Astrocyte of the hippocampus (primary cell): Measurements from ENCODE around the gene VWC2.
A peak's percentile ranks its signal among the peaks of the same experiment; 100 is the strongest.

Source experiments
- DNase-seq: peaks from one replicate; pipeline ENCODE4 v3.0.0; 2011; ENCODE audit warnings: low read depth, low spot score

The VWC2 gene

DNA sequence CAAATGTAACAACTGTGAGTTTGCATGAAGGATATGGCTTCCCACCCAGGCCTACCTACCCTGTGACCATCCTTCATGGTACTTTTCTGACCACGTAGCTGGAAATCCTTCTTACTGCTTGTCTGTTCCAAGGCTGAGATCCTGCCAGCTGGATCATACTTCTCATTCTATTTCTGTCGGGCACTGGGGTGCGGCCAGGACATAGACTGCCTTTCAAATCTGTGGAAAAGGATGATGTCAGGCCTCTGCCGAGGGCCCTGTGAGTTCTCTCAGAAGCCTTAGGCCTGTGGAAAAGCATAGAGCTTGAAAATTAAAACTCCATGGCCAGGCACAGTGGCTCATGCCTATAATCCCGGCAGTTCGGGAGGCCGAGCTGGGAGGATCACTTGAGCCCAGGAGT is 10.0 kb downstream of the VWC2 start:
- DNase-seq: no peak

DNA sequence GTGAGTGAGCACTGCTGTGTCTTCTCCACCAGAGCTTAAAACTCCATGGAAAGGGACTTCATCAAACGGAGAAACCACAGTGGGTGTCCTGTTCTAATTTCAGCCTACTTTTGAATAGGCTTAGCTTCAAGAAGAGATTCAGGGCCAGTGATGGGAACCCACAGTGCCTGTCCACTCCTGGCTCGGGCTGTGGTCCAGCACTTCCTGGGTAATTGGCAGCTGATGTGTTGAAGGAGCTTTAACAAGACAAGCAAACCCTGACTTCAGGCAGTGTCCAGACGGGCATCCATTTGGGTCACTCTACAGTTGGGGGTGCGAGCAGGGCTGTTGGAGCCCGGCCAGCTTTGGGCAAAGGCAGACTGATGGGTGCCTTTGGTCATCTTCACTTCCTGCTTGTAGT is 14.5 kb downstream of the VWC2 start:
- DNase-seq: no peak

DNA sequence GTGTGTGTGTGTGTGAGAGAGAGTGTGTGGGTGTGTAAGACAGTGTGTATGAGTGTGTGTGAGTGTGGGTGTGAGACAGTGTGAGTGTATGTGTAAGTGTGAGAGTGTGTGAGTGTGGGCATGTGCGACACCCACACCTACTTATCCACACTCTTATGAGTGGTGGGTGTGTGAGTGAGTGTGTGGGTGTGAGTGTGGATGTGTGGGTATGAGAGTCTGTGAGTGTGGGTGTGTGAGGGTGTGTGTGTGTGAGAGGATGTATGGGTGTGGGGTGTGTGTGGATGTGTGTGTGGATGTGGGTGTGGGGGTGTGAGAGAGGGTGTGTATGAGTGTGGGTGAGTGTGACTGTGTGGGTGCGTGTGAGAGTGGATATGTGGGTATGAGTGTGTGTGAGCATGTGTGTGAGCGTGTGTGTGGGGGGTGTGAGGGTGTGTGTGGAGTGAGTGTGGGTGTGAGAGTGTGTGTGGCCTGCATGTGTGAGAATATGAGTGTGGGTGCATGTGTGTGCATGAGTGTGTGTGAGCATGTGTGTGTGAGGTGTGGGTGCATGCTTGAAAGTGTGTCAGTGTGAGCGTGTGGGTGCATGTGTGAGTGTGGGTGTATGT is 15.1 kb downstream of the VWC2 start:
- no peak for DNase-seq

DNA sequence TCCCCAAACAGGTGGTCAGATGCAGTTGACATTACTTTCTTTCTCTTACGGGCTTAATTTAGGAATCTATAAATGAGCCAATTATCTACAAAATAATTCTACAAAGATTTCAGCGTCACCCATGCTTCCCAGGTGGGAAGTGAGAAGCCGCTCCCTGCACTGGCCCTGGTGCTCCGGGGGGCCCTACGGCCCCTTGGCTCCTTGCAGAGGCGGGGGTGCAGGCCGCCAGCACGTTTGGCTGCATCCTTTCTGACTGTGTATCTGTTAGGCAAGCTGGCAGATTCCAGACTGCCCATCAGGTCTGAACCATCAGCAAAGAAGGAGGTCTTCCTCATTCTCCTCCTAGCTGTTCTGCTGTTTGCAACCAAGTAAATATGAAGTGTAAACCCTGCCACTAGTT is 16.3 kb downstream of the VWC2 start:
- DNase-seq: no peak

DNA sequence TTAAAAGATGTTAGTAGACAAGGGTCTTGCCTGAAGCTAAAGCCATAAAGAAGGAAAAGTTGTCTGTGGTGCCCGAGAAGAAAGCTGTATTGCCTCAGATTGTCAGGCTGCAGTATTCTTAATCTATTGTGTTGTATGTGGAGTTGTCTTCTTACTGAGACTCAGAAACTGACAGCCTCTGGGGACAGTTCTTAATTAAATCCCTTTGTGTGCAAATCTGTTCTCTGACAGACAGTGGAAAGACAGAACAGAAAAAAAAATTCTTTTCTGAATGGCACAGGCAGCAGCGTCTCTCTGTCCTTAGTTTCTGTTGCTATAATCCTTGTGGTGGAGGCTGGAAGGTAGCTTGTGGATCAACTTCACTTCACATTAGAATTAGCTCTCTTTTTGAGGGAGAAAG is 16.8 kb downstream of the VWC2 start:
- no peak for DNase-seq

DNA sequence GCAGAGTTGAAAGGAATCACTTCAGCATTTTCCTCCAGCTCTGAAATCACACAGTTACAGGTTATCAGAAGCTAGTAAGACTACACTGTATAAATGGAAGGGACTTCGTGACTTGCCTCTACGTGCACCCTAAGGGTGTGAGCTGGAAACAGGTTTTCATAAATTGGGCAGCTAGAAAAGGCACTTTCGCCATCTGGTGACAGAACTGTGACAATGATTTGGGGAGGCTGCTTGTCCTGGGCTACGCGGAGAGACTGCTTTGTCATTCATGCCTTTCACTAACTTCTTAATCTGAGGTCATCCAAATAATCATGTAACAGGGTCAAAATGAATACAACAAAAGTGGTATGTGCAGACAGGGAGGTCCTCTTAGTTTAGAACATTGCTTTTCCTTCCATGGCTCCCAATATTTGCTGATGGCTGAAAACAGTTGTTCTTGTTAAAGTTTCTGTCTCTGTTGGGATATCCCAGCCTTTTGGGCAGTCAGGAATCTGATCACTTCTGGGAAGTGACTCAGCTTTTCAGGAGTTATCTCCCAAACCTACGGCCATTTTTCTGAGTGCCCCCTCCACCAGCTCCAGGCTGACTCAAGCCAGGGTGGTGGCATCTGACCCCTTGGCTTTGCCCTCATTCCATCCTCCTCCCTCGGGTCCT is 17.8 kb downstream of the VWC2 start:
- DNase-seq: peak; percentile 14

DNA sequence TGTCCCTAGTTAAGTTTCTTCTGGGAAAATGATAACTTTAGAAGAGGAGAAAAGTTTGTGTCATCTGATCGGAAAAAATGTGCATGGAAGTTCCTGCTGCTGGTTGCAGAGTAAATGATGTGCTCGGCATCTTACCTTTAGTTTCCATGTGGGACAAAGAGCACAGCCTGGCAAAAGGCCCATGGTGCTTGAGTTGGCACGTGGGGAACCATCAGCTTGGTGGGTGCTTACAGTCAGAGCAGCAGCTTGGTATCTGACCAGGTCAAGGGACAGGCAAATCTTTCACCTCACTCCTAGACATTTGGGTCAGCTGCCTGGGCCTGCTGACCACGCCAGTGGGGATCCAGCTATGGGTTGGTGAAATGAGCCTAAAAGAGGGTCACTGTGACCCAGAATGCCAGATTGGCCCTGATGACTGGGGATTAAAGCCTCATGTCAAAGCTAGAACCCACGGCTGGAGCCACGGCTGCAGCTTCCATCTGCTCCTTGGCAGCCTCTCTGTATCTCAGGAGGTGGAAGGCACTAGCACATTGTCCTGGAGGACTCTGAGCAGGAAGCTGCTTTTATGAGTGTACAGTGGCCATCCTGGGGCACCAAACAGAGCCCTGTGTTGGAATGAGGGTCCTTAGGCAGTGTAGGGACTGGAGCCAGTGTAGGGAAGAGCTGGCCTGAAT is 24.7 kb downstream of the VWC2 start:
- DNase-seq: no peak

DNA sequence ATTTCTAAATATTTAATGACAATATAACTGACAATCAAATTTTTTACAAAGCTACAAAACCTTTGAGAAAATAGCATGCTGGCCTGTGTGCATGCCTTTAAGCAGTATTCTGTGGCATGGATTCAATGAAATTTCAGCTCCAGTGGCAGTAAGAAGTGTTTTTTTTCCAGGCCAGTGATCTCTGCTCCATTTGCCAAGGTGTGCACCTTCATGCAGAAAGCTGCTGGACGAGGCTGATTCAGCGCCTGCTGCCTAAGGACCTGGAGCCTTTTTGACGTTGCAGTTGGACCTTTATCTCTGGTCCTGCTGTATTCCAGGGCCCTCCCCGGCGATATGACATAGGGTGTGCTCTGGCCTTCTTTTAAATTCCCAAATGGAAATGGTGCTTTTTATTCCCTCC is 26.6 kb downstream of the VWC2 start:
- no peak for DNase-seq

DNA sequence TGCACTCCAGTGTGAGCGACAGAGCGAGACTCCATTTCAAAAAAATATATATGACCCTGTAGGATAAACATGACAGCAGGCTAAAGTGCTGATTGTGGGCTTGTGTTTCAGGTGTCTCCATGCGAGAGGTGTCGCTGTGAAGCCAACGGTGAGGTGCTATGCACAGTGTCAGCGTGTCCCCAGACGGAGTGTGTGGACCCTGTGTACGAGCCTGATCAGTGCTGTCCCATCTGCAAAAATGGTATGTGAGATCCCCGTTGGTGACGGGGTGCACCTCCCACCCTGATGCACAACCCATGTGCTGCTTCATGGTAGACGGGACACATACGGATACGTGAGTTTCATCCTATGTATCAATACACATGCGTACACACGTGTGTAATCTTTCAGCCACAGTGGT is 29.2 kb downstream of the VWC2 start:
- DNase-seq: no peak

DNA sequence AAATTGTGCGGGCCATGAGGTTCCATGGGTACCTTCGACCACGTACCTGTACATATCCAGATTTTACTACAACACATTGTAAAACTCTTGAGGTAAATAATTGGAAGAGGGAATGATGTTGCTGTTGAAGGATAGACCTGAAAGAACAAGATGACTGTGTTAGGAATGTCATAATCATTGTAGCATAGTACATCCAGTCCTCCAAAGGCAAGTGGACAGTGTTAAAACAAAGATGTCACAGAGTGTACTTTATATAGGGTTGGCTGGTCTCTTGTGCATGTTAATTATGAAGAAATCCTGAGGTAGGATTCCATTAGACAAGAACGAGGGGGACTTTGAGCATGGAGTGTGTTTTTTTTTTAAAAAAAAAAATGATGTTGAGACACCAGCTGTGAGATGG is 30.4 kb downstream of the VWC2 start:
- DNase-seq: no peak

DNA sequence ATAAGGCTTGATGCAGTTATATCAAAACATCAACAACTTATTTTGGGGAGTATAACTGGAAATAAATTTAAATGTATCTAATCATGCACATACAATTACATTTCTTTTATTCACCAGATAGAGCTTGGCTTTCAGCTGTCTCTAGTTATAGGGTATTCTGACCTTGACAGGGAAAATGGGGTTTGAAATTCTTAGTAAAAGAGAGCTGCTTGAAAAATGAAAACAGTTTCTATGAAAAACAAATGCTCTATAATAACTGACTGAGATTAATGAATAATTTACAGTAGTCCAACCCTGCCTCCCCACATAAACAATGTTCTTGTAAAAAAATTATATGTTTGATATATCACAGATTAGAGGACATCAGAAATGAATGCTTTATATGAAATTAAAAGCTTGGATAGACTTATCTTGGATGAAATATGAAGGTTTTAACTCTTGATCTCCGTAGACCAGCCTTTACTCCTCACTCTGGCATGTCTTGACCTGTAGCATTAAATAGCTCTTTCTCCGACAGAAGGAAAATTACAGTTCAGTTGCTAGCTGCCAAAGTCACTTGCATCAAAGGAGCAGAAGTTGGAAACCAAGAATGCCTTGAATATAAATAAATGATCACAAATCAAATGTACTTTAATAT is 32.1 kb downstream of the VWC2 start:
- DNase-seq: no peak

DNA sequence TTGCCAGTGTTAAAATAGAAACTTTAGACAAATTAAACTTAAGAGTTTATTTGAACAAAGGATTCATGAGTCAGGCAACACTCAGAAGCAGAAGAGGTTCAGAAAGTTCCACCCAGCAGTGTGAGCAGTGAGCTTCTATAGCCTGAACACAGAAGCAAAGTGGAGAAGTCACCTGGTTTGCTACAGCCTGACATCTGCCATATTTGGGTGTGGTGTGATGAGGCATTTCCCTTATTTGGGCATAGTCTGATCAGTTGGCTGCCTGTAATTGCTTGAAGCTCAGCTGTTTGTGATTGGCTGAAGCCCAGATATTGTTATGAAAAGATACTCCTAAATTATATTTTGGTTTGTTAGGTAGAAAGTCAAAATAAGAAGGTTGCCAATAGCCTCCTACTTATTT is 39.1 kb downstream of the VWC2 start:
- no peak for DNase-seq

DNA sequence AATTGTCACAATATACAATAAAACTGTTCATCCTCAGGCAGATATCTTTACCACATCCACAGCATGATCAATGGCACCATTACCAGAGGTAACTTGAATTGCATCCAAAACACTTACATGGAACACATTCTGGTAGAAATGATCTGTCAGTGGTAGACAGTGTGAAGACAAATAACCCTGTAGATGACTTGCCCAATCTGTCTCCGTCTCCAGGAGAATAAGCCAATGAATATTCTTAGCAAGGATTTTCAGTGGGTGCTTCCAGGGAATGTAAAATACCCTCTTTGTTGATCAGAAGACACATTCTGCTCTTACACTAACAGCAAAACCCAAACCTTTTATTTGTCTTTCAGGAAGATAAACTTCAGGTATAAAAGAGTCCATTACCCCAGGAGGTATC is 43.8 kb downstream of the VWC2 start:
- no peak for DNase-seq

DNA sequence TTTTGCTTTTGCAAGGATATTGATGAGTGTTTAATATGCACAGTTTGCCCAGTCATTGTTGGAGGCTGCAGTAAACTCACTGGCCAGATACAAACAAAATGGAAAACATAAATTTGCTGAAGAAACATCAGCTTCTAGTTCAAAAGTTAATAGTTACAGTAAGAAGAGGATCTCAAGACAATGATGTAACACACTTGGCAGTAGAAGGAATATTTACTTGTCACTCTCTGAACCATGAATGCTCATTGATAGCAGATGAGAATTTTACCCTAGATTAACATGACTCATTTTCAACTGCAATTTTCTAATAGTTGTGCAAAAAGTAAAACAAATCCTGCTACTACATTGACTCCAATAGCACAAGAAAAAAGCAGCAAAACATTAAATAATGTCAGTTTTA is 47.7 kb downstream of the VWC2 start:
- no peak for DNase-seq

DNA sequence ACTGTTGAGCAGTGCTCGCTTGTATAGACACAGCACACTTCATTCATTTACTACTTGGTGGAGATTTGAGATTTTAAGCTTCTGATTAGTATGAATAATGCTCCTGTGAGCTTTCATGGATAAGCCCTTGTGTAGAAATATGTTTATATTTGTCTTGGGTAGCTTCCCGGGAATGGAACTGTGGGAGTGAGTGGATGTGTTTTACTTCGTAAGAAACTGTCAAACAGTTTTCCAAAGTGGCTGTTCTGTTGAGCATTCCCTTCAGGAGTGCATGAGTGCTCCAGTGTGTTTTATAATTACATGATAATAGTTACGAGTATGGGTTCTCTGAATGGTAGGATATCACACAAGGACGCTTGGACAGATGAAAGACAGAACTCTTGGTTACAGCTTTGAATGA is 49.4 kb downstream of the VWC2 start:
- DNase-seq: no peak

DNA sequence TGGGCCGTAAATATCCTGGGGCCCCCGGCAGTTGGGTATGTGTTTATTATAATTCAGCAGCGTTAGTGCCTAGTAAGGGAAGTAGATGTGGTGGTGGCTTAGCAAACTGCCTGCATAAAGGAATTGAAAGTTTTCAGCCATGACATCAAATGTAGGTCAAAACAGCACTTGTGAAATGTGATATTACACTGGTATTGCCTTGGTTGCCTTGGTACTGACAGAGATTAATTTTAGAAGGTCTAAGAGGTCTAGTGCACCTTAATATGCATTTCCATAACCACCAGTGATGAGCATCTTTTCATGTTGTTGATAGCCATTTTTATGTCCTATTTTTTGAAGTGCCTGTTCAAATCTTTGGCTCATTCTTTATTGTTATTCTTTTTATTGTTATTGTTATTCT is 50.1 kb downstream of the VWC2 start:
- no peak for DNase-seq

DNA sequence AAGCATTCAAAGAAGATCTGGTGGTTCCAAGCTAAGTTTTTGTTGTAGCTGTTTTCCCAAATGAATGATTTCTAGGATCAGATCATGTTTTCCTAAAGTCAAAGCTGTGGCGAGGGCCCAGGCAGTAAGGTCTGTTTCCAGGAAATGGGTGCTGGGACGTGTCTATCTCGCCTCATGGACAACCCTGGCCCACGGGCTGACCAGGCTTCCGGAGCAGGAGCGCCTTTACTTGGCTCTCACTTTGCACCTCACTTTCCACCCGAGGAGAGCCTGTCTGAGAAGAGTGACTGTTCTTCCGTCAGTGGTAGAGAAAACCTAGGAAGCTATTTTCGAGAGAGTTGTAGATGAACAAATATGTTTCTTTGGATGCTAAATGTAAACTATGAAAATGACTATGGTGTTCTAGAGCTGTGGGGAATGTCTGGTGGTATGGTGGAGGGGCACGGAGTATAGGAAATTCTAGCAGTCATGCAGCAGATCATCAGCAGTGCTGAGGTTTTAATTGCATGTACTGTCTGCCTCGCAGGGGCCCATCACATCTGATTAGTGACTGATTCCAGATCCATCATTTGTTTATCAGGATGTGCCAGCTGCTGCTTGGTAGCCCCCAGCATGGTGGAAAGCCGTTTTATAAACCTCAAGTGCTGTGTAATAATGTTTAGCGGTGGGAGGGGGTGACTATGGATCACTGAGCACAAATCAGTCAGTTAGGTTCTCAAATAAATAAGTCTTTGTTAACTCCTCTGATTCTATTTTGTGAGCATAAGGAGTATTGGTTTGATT is 66.6 kb downstream of the VWC2 start:
- no peak for DNase-seq

DNA sequence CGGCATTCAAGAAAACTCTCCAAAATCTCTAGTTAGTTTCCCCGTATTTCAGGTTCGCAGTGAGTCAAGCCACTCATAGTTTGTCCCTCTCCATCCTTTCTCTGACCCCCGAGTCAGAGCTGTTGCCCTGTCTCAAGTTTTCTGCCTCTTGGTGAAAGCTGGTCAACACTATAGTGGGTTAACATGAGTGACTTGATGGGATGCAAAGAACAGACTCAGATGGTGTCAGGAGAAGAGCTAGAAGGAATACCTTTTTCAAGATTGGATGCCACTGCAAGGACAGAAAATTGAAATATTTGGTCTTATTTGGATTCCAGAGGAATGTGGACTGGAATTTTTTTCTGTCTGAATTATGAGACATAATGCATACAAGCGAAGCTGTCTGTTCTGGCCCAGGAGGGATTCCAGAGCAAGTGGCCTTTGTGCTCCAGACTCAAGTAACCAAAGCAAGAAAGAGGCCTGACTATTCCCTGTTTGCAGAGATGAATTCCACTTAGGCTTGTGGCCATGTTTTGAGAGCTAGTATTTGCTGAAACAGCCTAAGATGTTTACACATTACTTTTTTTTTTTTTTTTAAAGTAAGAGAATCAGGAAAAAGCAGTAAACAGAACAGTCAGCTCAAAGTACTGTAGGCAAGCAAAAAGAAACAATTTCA is 67.4 kb downstream of the VWC2 start:
- no peak for DNase-seq

DNA sequence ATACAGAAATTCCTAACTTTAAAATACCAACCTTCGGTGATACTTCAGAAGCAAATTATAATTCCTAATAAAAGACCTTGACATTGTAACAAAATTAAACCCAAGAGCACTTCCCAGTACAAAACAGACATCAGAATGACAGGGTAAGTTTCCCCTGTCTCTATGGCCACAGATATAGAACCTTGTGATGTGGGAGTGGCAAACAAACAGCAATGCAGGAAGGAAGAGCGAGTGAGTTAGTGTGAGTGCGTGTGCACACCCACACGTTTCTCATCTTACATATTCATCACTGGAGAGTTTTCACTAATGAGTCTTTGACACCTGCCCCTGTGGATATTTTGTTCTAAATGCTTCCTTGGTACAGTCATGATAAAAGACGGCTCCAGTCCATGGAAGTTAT is 72.2 kb downstream of the VWC2 start:
- DNase-seq: no peak

DNA sequence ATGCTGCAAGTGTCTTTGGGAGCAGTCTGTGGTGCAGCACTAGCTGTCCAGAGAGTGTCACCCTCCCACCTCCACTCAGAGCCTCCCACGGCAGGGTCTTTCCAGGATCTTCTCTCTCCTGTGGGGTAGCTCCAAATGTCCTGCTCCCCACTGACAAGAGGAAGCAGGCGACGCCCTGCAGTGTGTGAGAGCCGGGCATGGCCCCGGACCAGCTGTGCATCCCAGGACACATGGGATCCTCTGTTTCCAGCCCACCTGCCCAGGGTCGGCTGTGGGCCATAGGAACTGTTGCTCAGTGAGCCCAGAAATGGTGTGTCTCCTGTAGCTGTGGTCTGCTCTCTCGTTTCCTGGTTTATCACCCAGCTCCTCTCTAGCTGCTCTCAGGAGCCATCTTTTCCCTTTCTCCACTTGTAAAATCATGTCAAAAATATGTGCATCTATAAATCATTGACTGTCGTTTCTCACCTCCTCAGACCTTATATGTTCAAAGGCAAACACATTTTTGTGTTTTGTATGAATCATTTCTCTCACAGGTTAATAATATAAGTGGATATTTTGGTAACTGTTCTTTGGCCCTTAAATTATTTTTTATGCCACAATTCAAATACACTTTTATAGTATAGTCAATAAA is 74.9 kb downstream of the VWC2 start:
- DNase-seq: no peak

DNA sequence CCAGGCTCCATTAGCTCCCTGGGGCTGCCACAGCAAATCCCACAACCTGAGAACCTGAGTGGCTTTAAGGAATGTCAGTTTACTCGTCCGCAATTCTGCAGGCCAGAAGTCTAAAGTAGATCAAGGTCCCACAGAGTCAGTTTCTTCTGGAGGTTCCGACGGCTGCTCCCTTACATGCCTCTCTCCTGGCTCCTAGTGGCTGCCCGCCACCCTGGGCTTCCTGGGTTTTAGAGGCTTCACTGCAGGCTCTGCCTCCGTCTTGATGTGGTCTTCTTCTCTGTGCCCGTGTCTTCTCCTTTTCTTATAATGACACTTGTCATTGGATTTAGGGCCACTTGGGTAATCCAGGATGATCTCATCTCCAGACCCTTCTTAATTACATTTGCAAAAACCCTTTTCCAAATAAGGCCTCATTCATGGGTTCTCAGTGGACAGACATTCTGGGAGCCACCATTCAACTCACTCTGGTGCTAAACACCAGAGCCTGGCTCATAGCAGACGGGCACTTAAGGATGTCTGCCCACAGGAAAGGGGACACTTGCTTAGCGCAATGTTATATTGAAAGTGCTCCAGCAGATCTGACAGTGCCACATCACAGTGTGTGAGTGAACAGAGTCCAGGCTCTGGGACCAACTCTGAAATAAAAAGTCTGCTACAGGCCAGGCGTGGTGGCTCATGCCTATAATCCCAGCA is 77.6 kb downstream of the VWC2 start:
- DNase-seq: no peak
